K562 (cell line): ENCODE measurements around the gene ZFYVE28. TPM values are rescaled to one million over a fixed set of nuclear protein-coding genes. Genes with fewer than 3 reads are reported as not detected.

Experiments used
- BRCA1 ChIP-seq, 2 experiments: fragments of 450-650 bp in 1 of 2; sonication (generic) in 1 of 2; formaldehyde crosslinking in 1 of 2; IDR thresholded peaks; 2 replicates each; pipeline versions ENCODE4 v1.5.0 to v1.6.1; 2017 to 2020; ENCODE audit warnings: mild to moderate bottlenecking in 1 of 2, missing genetic modification reagents in 1 of 2
- CEBPB ChIP-seq: fragments of 450-650 bp; IDR thresholded peaks from 2 replicates; pipeline ENCODE4 v1.6.1; 2016; ENCODE audit warnings: missing genetic modification characterization, missing compliant biosample characterization
- CTCF ChIP-seq, 3 experiments: IDR thresholded peaks in 2 of 3; conservative IDR thresholded peaks in 1 of 3; 2 replicates each; pipeline ENCODE4 v1.5.1; 2011 to 2012; ENCODE audit warnings: low read length in 3 of 3, mild to moderate bottlenecking in 3 of 3, control low read depth in 2 of 3, improper control_type of control experiment in 1 of 3, inconsistent platforms in 1 of 3, low read depth in 1 of 3, mixed read lengths in 1 of 3, moderate library complexity in 1 of 3; ENCODE audit not compliant: insufficient read depth in 2 of 3
- E4F1 ChIP-seq: fragments of 250-450 bp; sonication (Bioruptor Pico); IDR thresholded peaks from 2 replicates; pipeline ENCODE4 v1.5.0; 2021; ENCODE audit warnings: mild to moderate bottlenecking, borderline replicate concordance
- HEY1 ChIP-seq: fragments of 250-450 bp; sonication (Bioruptor Pico); IDR thresholded peaks from 2 replicates; pipeline ENCODE4 v1.5.0; 2020; ENCODE audit warnings: mild to moderate bottlenecking, moderate library complexity, borderline replicate concordance
- KDM5B ChIP-seq: fragments of 200-600 bp; sonication (generic); IDR thresholded peaks from 2 replicates; pipeline ENCODE4 v1.6.1; 2012; ENCODE audit warnings: low read depth, mild to moderate bottlenecking, moderate library complexity, low read length, control low read depth, inconsistent platforms; ENCODE audit not compliant: insufficient replicate concordance
- LARP7 ChIP-seq: fragments of 450-650 bp; IDR thresholded peaks from 2 replicates; pipeline ENCODE4 v1.6.1; 2016
- RBFOX2 ChIP-seq: fragments of 200-400 bp; formaldehyde crosslinking; IDR thresholded peaks from 2 replicates; pipeline ENCODE4 v1.6.1; 2017; ENCODE audit warnings: low read depth, mild to moderate bottlenecking, low read length, moderate library complexity
- SMAD2 ChIP-seq: fragments of 150-350 bp; IDR thresholded peaks from 2 replicates; pipeline ENCODE4 v1.6.1; 2014; ENCODE audit warnings: low read depth, mild to moderate bottlenecking, low read length
- SRSF1 ChIP-seq: fragments of 200-400 bp; formaldehyde crosslinking; IDR thresholded peaks from 2 replicates; pipeline ENCODE4 v1.6.1; 2017; ENCODE audit warnings: mild to moderate bottlenecking, low read depth, low read length, moderate library complexity
- TRIM24 ChIP-seq, 2 experiments: fragments of 450-650 bp; IDR thresholded peaks; 2 replicates each; pipeline ENCODE4 v1.6.1; 2016
- ZBTB7A ChIP-seq: IDR thresholded peaks from 2 replicates; pipeline ENCODE4 v1.6.1; 2011; ENCODE audit warnings: low read depth, mild to moderate bottlenecking, low read length, moderate library complexity, borderline replicate concordance; ENCODE audit not compliant: control insufficient read depth
- polyA plus RNA-seq, 8 experiments: library from polyadenylated mRNA; depleted of rRNA in 4 of 8; stranded (reverse) in 5 of 8; unstranded in 3 of 8; fragments of >200 nt; fragmentation: Nextera tagmentation in 2 of 8; fragmentation: Illumina TruSeq in 1 of 8; extraction: Ambion mirVana in 2 of 8; extraction: Trizol in 1 of 8; gene quantifications; 2 replicates each; pipeline versions ENCODE4 v1.2.1 to v1.2.3, GENCODE V29; 2011 to 2014; ENCODE audit warnings: inconsistent platforms in 1 of 8, missing spikeins in 1 of 8
- total RNA-seq, 7 experiments: library from RNA; depleted of rRNA in 6 of 7; stranded (reverse); fragments of >200 nt in 6 of 7; fragmentation: Illumina TruSeq in 2 of 7; extraction: Trizol in 2 of 7; gene quantifications; 2 replicates each; pipeline versions ENCODE4 v1.2.1 to v1.2.3, GENCODE V29; 2011 to 2021; ENCODE audit warnings: low replicate concordance in 1 of 7

ZFYVE28 gene
- total and polyA plus RNA-seq, 9 of the 15 experiments (the other 6 are each of a cell fraction or from before 2014, with no cell fraction given): 1.3 to 24.8 (median 8.9) TPM

GRCh38 chr4:2365054-2365912 lies 53.2 kb downstream of the ZFYVE28 start (continued):
- TF ChIP-seq TRIM24 (IDR thresholded peaks at IDR 0.05) (no peak), SRSF1 (no peak), CEBPB (tag) (no peak), KDM5B (no peak), ZBTB7A (peak; percentile 52; the same call in 1 of the 2 replicates), LARP7 (no peak), HEY1 (CRISPR knock-in tag) (no peak), CTCF (IDR thresholded peaks at IDR 0.05 in 2 of 3, conservative IDR thresholded peaks at IDR 0.05 in 1 of 3; ENCODE audit: insufficient read depth in 2 of 3, low read depth in 1 of 3, low read length in 3 of 3) (no peak), E4F1 (CRISPR knock-in tag) (no peak), RBFOX2 (no peak), SMAD2 (no peak), BRCA1 (IDR thresholded peaks at IDR 0.05) (no peak), BRCA1 (CRISPR knock-in tag; IDR thresholded peaks at IDR 0.05) (no peak)
